ENCODE results near the gene ASTL.

ASTL gene

DNA sequence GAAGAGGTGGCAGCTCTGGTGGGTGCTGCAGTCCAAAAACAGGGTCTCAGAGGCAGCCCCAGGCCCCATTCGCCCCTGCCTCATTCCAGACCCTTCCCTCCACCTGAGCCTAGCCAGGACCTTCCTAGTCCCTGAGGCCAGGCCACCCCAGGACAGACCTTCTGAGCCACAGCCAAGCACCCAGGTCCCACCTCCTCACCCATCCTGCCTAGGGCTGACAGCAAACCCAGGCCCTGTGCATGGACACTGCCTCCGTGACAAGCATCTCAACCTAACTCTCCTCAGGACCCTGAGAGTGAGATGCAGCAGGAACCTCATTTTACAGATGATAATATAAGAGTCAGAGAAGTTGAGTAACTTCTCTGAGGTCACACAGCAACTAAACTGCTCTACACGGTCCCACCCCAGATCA lies 37.4 kb downstream of the ASTL start:
- Histone ChIP-seq H3K4me1 (ENCODE audit: low read depth, poor library complexity, severe bottlenecking) (no peaks in the 10 kb centered on the region), H3K4me2 (no peak overlapping the region), H2AFZ (ENCODE audit: low read depth) (no peak overlapping the region), H4K20me1 (ENCODE audit: insufficient read depth) (no peaks in the 10 kb centered on the region), H3K27me3 (ENCODE audit: insufficient read depth, low read depth) (no peaks in the 10 kb centered on the region), H3K79me2 (ENCODE audit: insufficient read depth, low read depth) (no peaks in the 10 kb centered on the region), H3K9ac (no peak overlapping the region), H3K27ac (no peak overlapping the region), H3K36me3 (ENCODE audit: insufficient read depth) (no peaks in the 10 kb centered on the region), H3K4me3 (IDR thresholded peaks at IDR 0.05; ENCODE audit: insufficient read depth, low read depth, low read length) (no peak overlapping the region)
- TF ChIP-seq, protein P1, sequence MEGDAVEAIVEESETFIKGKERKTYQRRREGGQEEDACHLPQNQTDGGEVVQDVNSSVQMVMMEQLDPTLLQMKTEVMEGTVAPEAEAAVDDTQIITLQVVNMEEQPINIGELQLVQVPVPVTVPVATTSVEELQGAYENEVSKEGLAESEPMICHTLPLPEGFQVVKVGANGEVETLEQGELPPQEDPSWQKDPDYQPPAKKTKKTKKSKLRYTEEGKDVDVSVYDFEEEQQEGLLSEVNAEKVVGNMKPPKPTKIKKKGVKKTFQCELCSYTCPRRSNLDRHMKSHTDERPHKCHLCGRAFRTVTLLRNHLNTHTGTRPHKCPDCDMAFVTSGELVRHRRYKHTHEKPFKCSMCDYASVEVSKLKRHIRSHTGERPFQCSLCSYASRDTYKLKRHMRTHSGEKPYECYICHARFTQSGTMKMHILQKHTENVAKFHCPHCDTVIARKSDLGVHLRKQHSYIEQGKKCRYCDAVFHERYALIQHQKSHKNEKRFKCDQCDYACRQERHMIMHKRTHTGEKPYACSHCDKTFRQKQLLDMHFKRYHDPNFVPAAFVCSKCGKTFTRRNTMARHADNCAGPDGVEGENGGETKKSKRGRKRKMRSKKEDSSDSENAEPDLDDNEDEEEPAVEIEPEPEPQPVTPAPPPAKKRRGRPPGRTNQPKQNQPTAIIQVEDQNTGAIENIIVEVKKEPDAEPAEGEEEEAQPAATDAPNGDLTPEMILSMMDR (conservative IDR thresholded peaks at IDR 0.05; ENCODE audit: low read depth, low read length) = no peak

DNA sequence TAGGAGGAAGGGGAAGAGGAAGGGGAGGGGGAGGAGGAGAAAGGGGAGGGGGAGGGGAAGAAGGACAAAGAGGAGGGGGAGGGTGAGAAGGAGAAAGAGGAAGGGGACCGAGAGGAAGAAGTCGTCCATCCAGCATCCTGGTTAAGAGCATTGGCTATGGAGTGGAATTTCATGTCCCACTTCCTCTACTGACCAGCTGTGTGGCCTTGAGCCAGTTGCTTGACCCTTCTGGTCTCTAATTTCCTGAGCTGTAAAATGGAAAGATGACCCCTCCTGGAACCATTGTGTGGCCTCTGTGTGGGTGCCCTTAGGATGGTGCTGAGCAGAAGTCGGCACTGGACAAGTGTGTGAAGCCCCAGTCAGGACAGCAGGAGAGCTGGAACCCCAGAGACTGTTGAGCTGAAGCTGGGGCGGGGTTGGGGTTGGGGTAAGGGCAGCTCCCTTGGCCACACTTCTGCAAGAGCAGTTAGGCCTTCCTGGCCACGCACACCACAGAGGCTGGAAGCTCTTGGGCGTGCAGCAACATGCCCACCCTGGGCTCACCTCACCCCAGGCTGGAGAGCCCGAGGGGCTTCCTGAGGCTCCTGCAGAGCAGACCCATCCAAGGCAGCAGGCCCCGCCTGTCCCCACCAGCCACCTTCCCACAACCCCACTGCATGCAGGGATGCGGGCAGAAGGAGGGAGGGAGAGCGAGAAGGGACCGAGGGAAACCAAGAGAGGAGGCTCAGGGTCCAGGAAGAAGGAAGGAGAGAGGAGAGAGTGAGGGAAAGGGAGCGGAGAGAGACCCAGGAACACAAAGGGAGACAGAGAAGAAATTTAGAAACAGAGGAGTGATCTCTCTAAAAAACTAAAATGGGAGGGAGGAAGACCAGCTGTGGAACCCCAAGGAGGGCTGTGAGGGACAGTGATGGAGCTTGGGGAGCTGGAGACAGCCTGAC lies 38.2 kb downstream of the ASTL start:
- no peaks in the 10 kb centered on the region for H3K36me3 ChIP-seq (ENCODE audit: insufficient read depth)
- no peak overlapping the region for H2AFZ ChIP-seq (ENCODE audit: low read depth)
- TF ChIP-seq, protein P1 (conservative IDR thresholded peaks at IDR 0.05; ENCODE audit: low read depth, low read length) = no peak
- H3K4me3 ChIP-seq (IDR thresholded peaks at IDR 0.05; ENCODE audit: insufficient read depth, low read depth, low read length) = no peak overlapping the region
- H4K20me1 ChIP-seq (ENCODE audit: insufficient read depth) = no peaks in the 10 kb centered on the region
- no peak overlapping the region for H3K9ac ChIP-seq
- H3K27me3 ChIP-seq (ENCODE audit: insufficient read depth, low read depth) = no peaks in the 10 kb centered on the region
- no peaks in the 10 kb centered on the region for H3K79me2 ChIP-seq (ENCODE audit: insufficient read depth, low read depth)
- H3K27ac ChIP-seq = no peak overlapping the region
- H3K4me1 ChIP-seq (ENCODE audit: low read depth, poor library complexity, severe bottlenecking) = no peaks in the 10 kb centered on the region
- no peak overlapping the region for H3K4me2 ChIP-seq

DNA sequence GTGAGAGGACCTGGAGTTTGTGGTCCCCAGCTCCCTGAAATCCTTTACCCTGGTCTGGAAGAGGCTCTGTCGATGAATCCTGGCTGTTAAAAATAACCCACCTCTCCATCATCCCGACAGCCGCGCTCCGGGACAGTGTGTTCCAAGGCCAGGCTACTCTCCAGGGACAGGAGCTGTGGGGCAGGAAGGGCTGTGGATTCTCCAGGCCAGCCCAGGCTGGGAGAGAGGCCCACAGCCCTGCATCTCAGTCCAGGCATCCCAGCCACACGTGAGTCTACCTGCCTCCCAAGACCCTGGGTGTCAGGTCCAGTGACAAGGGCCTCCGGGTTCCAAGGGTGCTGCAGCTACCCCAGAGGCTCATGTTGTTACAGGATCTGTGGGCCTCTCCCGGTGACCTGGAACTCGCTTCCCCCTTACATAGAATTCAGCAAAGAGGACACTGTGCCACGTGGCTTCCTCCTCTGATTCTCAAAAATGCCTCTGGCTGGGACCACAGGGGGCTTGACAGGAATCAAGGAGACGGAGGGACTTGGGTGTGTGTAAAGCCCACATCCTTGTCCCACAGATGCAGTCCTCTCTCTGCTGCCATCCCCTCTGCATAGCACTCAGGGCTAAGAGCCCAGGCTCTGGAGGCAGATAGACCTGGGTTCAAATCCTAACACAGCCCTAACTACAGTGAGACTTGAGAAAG lies 39.3 kb downstream of the ASTL start:
- H3K27me3 ChIP-seq (ENCODE audit: insufficient read depth, low read depth) = no peaks in the 10 kb centered on the region
- H3K9ac ChIP-seq = no peak overlapping the region
- no peak overlapping the region for H2AFZ ChIP-seq (ENCODE audit: low read depth)
- no peak overlapping the region for H3K4me3 ChIP-seq (IDR thresholded peaks at IDR 0.05; ENCODE audit: insufficient read depth, low read depth, low read length)
- no peaks in the 10 kb centered on the region for H4K20me1 ChIP-seq (ENCODE audit: insufficient read depth)
- TF ChIP-seq, protein P1 (conservative IDR thresholded peaks at IDR 0.05; ENCODE audit: low read depth, low read length) = no peak
- no peak overlapping the region for H3K4me2 ChIP-seq
- no peak overlapping the region for H3K27ac ChIP-seq
- H3K79me2 ChIP-seq (ENCODE audit: insufficient read depth, low read depth) = no peaks in the 10 kb centered on the region
- no peaks in the 10 kb centered on the region for H3K36me3 ChIP-seq (ENCODE audit: insufficient read depth)
- no peaks in the 10 kb centered on the region for H3K4me1 ChIP-seq (ENCODE audit: low read depth, poor library complexity, severe bottlenecking)

DNA sequence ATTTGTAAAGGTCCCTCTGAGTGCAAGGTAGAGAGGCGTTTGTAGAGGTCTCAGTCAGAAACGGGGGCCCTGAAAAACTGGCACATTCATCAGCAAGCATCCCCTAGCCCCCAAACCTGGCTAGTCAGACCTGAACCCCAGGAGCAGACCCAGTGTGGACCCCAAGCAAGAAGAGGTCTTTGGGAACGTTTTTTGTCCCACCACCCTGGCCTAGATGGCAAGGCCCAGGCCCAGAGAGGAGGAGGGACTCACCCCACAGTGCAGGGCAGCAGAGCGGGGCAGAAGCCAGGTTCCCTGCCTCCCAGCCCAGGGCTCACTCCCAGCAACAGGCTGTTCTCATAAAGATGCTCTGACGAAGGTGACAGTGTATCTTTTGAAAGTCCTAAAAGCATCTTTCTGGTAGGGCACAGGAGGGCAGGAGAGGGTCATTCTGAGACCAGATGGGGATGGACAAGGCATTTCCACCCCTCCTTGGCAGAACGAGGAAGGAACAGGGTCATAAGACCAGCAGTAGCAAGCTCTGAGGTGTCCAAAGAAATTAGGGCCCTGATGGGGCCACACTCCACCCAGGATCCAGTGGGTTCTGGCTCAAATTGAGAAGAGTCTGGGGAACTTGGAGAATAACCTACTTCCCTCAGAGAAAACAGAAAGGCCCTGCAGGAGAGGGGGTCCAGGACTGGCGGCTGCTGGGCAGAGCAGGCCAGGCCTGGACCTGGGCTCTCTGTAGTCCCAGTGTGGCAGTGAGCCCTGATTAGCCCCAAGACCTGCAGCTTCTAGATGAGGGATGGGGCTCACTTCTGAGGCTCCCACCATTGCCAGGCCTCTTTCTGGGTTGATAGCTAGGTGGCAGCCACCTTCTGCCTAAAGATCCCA lies 40.1 kb downstream of the ASTL start:
- Histone ChIP-seq H3K27ac (no peak overlapping the region), H3K27me3 (ENCODE audit: insufficient read depth, low read depth) (no peaks in the 10 kb centered on the region), H3K36me3 (ENCODE audit: insufficient read depth) (no peaks in the 10 kb centered on the region), H3K79me2 (ENCODE audit: insufficient read depth, low read depth) (no peaks in the 10 kb centered on the region), H2AFZ (ENCODE audit: low read depth) (no peak overlapping the region), H4K20me1 (ENCODE audit: insufficient read depth) (no peaks in the 10 kb centered on the region), H3K4me2 (no peak overlapping the region), H3K4me3 (IDR thresholded peaks at IDR 0.05; ENCODE audit: insufficient read depth, low read depth, low read length) (no peak overlapping the region), H3K4me1 (ENCODE audit: low read depth, poor library complexity, severe bottlenecking) (no peaks in the 10 kb centered on the region), H3K9ac (no peak overlapping the region)
- TF ChIP-seq, protein P1 (conservative IDR thresholded peaks at IDR 0.05; ENCODE audit: low read depth, low read length) = no peak

Data from KMS-11 (cell line).